Omental fat pad (tissue), 4 donors: ENCODE data around the gene SERTAD1. TPM values are rescaled to one million over a fixed set of nuclear protein-coding genes. Genes with fewer than 3 reads are reported as not detected.
"Not testable (repeated sequence)": the region's sequence is repeated elsewhere in the genome, so short reads cannot be mapped to it uniquely, and the experiment has no call there.

ENCODE experiments used
- ATAC-seq: fragments of 150-250 bp; one replicate; pipeline ENCODE4 v1.9.1; 2016; ENCODE audit warnings: mild to moderate bottlenecking, moderate library complexity; ENCODE audit not compliant: low FRiP score
- DNase-seq: peaks from one replicate; pipeline ENCODE4 v3.0.0-alpha.2; 2019; ENCODE audit warnings: low spot score
- CTCF ChIP-seq, 3 donors: fragments of 450-650 bp; IDR thresholded peaks; one replicate each; pipeline ENCODE4 v1.5.1; 2016 to 2017; ENCODE audit warnings: antibody characterized with exemption in 3 of 3, mild to moderate bottlenecking in 3 of 3, moderate library complexity in 2 of 3
- total RNA-seq, 4 donors: library from RNA; depleted of rRNA; stranded (reverse); fragments of >200 nt; gene quantifications; one replicate each; pipeline ENCODE4 v1.1.0, GENCODE V29; 2016

The SERTAD1 gene
- total RNA-seq, 4 donors from 2014 or later, result 18.9 to 80.9 (median 37.7) TPM

GRCh38 chr19:40414542-40415535 lies 11.0 kb downstream of the SERTAD1 start:
- TF ChIP-seq CTCF (IDR thresholded peaks at IDR 0.05), result no peak
- ATAC-seq (no peak), DNase-seq (no peak)

DNA sequence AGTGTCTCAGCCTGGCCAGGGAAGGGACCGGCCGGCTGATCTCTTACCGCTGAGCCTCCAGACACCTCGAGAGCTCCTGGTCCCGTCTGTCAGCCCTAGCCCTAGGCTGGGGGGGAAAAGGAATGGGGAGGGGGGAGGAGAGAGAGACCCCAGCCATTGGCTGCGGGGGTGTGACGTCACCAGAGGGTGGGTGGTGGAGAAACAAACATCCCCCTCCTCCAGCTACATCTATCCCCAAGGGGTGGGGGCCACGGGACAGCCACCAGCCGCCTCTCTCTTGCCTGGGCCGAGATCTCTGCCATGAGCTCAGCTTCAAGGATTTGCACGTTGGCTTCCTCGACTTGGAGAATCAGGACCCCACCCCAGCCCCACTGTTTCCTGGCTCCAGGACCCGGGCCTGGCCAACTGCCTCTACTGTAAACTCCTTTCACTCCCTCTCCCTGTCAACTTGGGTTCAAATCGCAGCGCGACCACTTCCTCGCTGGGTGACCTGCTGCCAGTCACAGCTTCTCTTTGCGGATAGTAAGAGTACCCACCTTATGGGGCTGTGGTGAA lies 12.4 kb downstream of the SERTAD1 start, which contains the start of gene PRX:
TSS of gene PRX (minus strand) at position 88 of the 555 bp plus-strand sequence. CDS start 5,446 bp downstream, outside the sequence.
- no peak for ATAC-seq
- no peak for DNase-seq

DNA sequence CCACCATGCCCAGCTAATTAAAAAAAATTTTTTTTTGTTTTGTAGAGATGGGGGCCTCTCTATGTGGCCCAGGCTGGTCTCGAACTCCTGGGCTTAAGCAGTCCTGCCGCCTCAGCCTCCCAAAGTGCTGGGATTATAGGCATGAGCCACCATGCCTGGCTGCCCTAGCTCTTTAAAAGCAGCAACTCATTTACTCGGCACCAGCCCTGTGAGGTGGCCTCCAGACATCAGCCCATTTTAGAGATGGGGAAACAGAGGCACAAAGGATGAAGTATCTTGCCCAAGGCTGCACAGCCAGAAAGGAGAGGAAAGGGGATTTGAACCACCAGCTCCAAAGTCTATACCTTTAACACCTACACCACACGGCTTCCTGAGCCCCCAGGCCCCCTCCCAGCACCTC lies 12.9 kb downstream of the SERTAD1 start:
- TF ChIP-seq CTCF (IDR thresholded peaks at IDR 0.05), result no peak
- DNase-seq (no peak), ATAC-seq (no peak)

More for the DNA sequence above, 12.4 kb downstream of the SERTAD1 start, which contains the start of gene PRX:
- no peak for TF ChIP-seq CTCF (IDR thresholded peaks at IDR 0.05)

DNA sequence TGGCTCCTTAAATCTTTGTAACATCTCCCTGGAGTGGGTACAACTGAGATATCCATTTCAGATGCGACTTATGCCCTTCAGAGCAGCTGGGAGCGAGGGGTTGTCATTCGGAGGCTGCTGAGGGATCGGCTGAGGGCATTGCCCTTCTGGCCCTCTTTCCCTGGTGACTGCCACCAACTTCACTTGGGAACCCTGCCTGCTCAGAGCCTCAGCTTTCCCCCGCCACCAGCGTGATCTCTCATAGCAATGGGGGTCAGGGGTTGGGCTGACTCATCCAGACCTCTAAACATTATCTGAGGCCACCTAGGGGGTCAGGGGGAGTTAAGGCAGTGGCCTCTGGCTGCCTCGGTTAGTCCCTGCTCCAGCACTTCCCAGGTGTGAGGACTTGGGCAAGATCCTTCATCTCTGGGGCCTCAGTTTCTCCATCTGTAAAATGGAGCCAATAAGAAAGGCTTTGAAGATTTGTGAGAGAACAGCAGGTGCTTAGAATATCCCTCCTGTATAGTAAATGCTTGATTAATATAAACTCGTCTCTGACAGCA lies 13.8 kb downstream of the SERTAD1 start:
- DNase-seq (no peak), ATAC-seq (no peak)
- no peak for TF ChIP-seq CTCF (IDR thresholded peaks at IDR 0.05)

- no peak for TF ChIP-seq CTCF (IDR thresholded peaks at IDR 0.05)
- DNase-seq, result no peak
- no peak for ATAC-seq
These were observed 14.5 kb downstream of the SERTAD1 start for GRCh38 chr19:40411125-40411842.

GRCh38 chr19:40410030-40410389 lies 15.8 kb downstream of the SERTAD1 start:
- TF ChIP-seq CTCF (IDR thresholded peaks at IDR 0.05), result no peak
- DNase-seq, result no peak
- ATAC-seq, result no peak

DNA sequence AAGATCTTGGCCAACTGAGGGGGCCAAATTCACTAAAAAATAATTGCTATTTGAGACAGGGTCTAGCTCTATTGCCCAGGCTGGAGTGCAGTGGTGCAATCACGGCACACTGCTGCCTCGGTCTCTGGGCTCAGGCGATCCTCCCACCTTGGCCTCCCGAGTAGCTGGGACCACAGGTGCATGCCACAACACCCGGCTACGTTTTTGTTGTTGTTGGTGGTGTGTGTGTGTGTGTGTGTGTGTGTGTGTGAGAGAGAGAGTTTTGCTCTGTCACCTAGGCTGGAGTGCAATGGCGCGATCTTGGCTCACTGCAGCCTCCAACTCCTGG lies 17.2 kb downstream of the SERTAD1 start:
- not testable (repeated sequence) for ATAC-seq

More for the DNA sequence above, 17.2 kb downstream of the SERTAD1 start:
- DNase-seq, result not testable (repeated sequence)
